IMR-90 (cell line): ENCODE measurements around the gene DEFB118. TPM values are rescaled to one million over a fixed set of nuclear protein-coding genes. Genes with fewer than 3 reads are reported as not detected.

Source experiments
- ATAC-seq: fragments of 200-7000 bp; cut with Tn5 transposase; 2 replicates; pipeline ENCODE4 v1.9.1; 2020; ENCODE audit warnings: low read depth, mild to moderate bottlenecking, moderate library complexity
- BruUV-seq: library from RNA; stranded (reverse); fragments of 400-500 nt; replicated peaks from 2 replicates; lab custom pipeline; 2021; lab: Mats Ljungman, UMichigan
- CTCF ChIA-PET: fragments of 300-600 bp; formaldehyde crosslinking; extraction: SDS; loops from one replicate; lab custom pipeline; 2021; ENCODE audit warnings: antibody characterized with exemption; lab: Yijun Ruan, JAX
- POLR2A ChIA-PET: fragments of 300-600 bp; sonication (Branson Sonifier 250); formaldehyde crosslinking; loops from one replicate; lab custom pipeline; 2022; ENCODE audit warnings: antibody characterized with exemption; ENCODE audit not compliant: unreplicated experiment; lab: Charles Lee
- DNase-seq: peaks from one replicate; pipeline ENCODE4 v3.0.0; 2013
- H2AFZ ChIP-seq: replicated peaks from 2 replicates; pipeline ENCODE3; 2013; ENCODE audit warnings: low read length, mild to moderate bottlenecking; ENCODE audit not compliant: poor library complexity
- H2AK5ac ChIP-seq: 2 replicates; pipeline ENCODE4 v1.6.1; 2013; ENCODE audit warnings: low read depth, low read length, inconsistent platforms
- H2AK9ac ChIP-seq: replicated peaks from 2 replicates; pipeline ENCODE3; 2013; ENCODE audit warnings: mild to moderate bottlenecking, low read depth, low read length, moderate library complexity; ENCODE audit not compliant: poor library complexity
- H2BK120ac ChIP-seq: 2 replicates; pipeline ENCODE4 v1.6.1; 2013; ENCODE audit warnings: low read depth, low read length, inconsistent platforms
- H2BK15ac ChIP-seq: 3 replicates; pipeline ENCODE4 v1.6.1; 2013; ENCODE audit warnings: low read depth, low read length, inconsistent platforms
- H2BK20ac ChIP-seq: 2 replicates; pipeline ENCODE4 v1.6.1; 2013; ENCODE audit warnings: low read depth, mild to moderate bottlenecking, inconsistent platforms, low read length, moderate library complexity
- H2BK5ac ChIP-seq: 2 replicates; pipeline ENCODE4 v1.6.1; 2013; ENCODE audit warnings: mild to moderate bottlenecking, low read depth, low read length, inconsistent platforms; ENCODE audit not compliant: poor library complexity, severe bottlenecking
- H3K14ac ChIP-seq: replicated peaks from 2 replicates; pipeline ENCODE4 v1.6.1; 2013; ENCODE audit warnings: low read depth, low read length, inconsistent platforms
- H3K18ac ChIP-seq: 2 replicates; pipeline ENCODE4 v1.6.1; 2013; ENCODE audit warnings: low read depth, low read length, control low read depth
- H3K23ac ChIP-seq: 2 replicates; pipeline ENCODE4 v1.6.1; 2013; ENCODE audit warnings: low read depth, low read length, inconsistent platforms
- H3K27ac ChIP-seq: 2 replicates; pipeline ENCODE4 v1.5.1; 2013; ENCODE audit warnings: mild to moderate bottlenecking, control low read depth, low read length; ENCODE audit not compliant: insufficient read depth
- H3K27me3 ChIP-seq: 2 replicates; pipeline ENCODE4 v1.6.1; 2013; ENCODE audit warnings: low read length; ENCODE audit not compliant: control insufficient read depth, insufficient read depth
- H3K36me3 ChIP-seq: 2 replicates; pipeline ENCODE4 v1.6.1; 2013; ENCODE audit warnings: low read length, mixed read lengths; ENCODE audit not compliant: control insufficient read depth, insufficient read depth
- H3K4ac ChIP-seq: 2 replicates; pipeline ENCODE4 v1.6.1; 2013; ENCODE audit warnings: low read depth, low read length, inconsistent platforms
- H3K4me1 ChIP-seq: 2 replicates; pipeline ENCODE4 v1.6.1; 2013; ENCODE audit warnings: low read length, mixed read lengths; ENCODE audit not compliant: control insufficient read depth, insufficient read depth
- H3K4me2 ChIP-seq: 2 replicates; pipeline ENCODE4 v1.6.1; 2013; ENCODE audit warnings: low read depth, mild to moderate bottlenecking, control low read depth, low read length, moderate library complexity
- H3K4me3 ChIP-seq: 2 replicates; pipeline ENCODE4 v1.5.1; 2013; ENCODE audit warnings: low read depth, mild to moderate bottlenecking, control low read depth, low read length, moderate library complexity; ENCODE audit not compliant: insufficient read depth
- H3K56ac ChIP-seq: 2 replicates; pipeline ENCODE4 v1.6.1; 2013; ENCODE audit warnings: low read length, inconsistent platforms; ENCODE audit not compliant: insufficient read depth; ENCODE audit errors: extremely low read depth
- H3K79me1 ChIP-seq, 2 experiments: 2 replicates each; pipeline ENCODE4 v1.6.1; 2013; ENCODE audit warnings: low read length in 2 of 2, inconsistent platforms in 1 of 2, low read depth in 1 of 2
- H3K9ac ChIP-seq: 2 replicates; pipeline ENCODE4 v1.6.1; 2013; ENCODE audit warnings: low read depth, low read length, control low read depth
- H3K9me1 ChIP-seq: 2 replicates; pipeline ENCODE4 v1.6.1; 2013; ENCODE audit warnings: low read length, inconsistent platforms; ENCODE audit not compliant: insufficient read depth
- H3K9me3 ChIP-seq: 2 replicates; pipeline ENCODE4 v1.6.1; 2013; ENCODE audit warnings: low read length; ENCODE audit not compliant: control insufficient read depth, insufficient read depth
- H4K20me1 ChIP-seq: 2 replicates; pipeline ENCODE4 v1.6.1; 2013; ENCODE audit warnings: low read length, inconsistent platforms; ENCODE audit not compliant: insufficient read depth
- H4K5ac ChIP-seq: 2 replicates; pipeline ENCODE4 v1.6.1; 2013; ENCODE audit warnings: mild to moderate bottlenecking, low read depth, low read length, control low read depth
- H4K8ac ChIP-seq, 2 experiments: 2 replicates each; pipeline ENCODE4 v1.6.1; 2013; ENCODE audit warnings: low read depth in 2 of 2, low read length in 2 of 2, control low read depth in 1 of 2, inconsistent platforms in 1 of 2
- H4K91ac ChIP-seq: 2 replicates; pipeline ENCODE4 v1.6.1; 2013; ENCODE audit warnings: low read depth, low read length, inconsistent platforms; ENCODE audit not compliant: insufficient read depth
- BHLHE40 ChIP-seq: fragments of 150-350 bp; IDR thresholded peaks from 2 replicates; pipeline ENCODE4 v1.6.1; 2016; ENCODE audit warnings: mild to moderate bottlenecking, low read depth, low read length
- CEBPB ChIP-seq: IDR thresholded peaks from 2 replicates; pipeline ENCODE4 v1.6.1; 2012; ENCODE audit warnings: low read depth, low read length, improper control_type of control experiment
- CHD1 ChIP-seq: IDR thresholded peaks from 2 replicates; pipeline ENCODE4 v1.6.1; 2012; ENCODE audit warnings: low read depth, low read length, improper control_type of control experiment
- CTCF ChIP-seq: conservative IDR thresholded peaks from 2 replicates; pipeline ENCODE4 v1.5.1; 2012; ENCODE audit warnings: mild to moderate bottlenecking, low read depth, low read length, improper control_type of control experiment
- ELK1 ChIP-seq: fragments of 150-350 bp; IDR thresholded peaks from 2 replicates; pipeline ENCODE4 v1.6.1; 2016; ENCODE audit warnings: low read depth, mild to moderate bottlenecking, low read length, moderate library complexity, borderline replicate concordance
- FOS ChIP-seq: fragments of 150-350 bp; IDR thresholded peaks from 2 replicates; pipeline ENCODE4 v1.6.1; 2016; ENCODE audit warnings: low read depth, low read length
- MAFK ChIP-seq: IDR thresholded peaks from 2 replicates; pipeline ENCODE4 v1.6.1; 2012; ENCODE audit warnings: low read depth, low read length, improper control_type of control experiment
- MAZ ChIP-seq: IDR thresholded peaks from 2 replicates; pipeline ENCODE4 v1.6.1; 2012; ENCODE audit warnings: low read depth, mild to moderate bottlenecking, low read length, improper control_type of control experiment, moderate library complexity, borderline replicate concordance
- MXI1 ChIP-seq: IDR thresholded peaks from 2 replicates; pipeline ENCODE4 v1.6.1; 2012; ENCODE audit warnings: low read depth, mild to moderate bottlenecking, low read length, moderate library complexity, borderline replicate concordance
- NFE2L2 ChIP-seq: fragments of 150-350 bp; IDR thresholded peaks from 2 replicates; pipeline ENCODE4 v1.6.1; 2016; ENCODE audit warnings: low read depth, mild to moderate bottlenecking, low read length
- POLR2A ChIP-seq: IDR thresholded peaks from 2 replicates; pipeline ENCODE4 v1.6.1; 2012; ENCODE audit warnings: mild to moderate bottlenecking, low read depth, low read length
- RAD21 ChIP-seq: IDR thresholded peaks from 2 replicates; pipeline ENCODE4 v1.6.1; 2012; ENCODE audit warnings: low read length, improper control_type of control experiment
- RCOR1 ChIP-seq: IDR thresholded peaks from 2 replicates; pipeline ENCODE4 v1.6.1; 2012; ENCODE audit warnings: mild to moderate bottlenecking, low read length, improper control_type of control experiment; ENCODE audit not compliant: insufficient replicate concordance
- RFX5 ChIP-seq: IDR thresholded peaks from 2 replicates; pipeline ENCODE4 v1.8.0; 2012; ENCODE audit warnings: low read depth, mild to moderate bottlenecking, low read length, moderate library complexity
- SMC3 ChIP-seq: fragments of 150-350 bp; IDR thresholded peaks from 2 replicates; pipeline ENCODE4 v1.6.1; 2016; ENCODE audit warnings: low read depth, mild to moderate bottlenecking, antibody characterized with exemption, low read length, moderate library complexity
- USF2 ChIP-seq: fragments of 150-350 bp; IDR thresholded peaks from 2 replicates; pipeline ENCODE4 v1.6.1; 2017; ENCODE audit warnings: mild to moderate bottlenecking, antibody characterized with exemption, low read length, low read depth
- WGBS, 2 experiments: methylation state at CpG; one replicate each; pipeline versions ENCODE4 v1.1.5 to v1.1.7; 2013; ENCODE audit warnings: missing lambda C conversion rate in 2 of 2; ENCODE audit not compliant: insufficient read length in 1 of 2; ENCODE audit errors: extremely low coverage in 2 of 2; 5-methylcytosine and 5-hydroxymethylcytosine counted together
- dilution Hi-C: fragments of 300-500 bp; cut with HindIII; formaldehyde crosslinking; loops from one replicate; pipeline ENCODE4 v1.14.3; 2018; ENCODE audit warnings: low sequenced_read_pairs; ENCODE audit not compliant: unreplicated experiment
- in situ Hi-C: fragments of 300-500 bp; cut with MboI; formaldehyde crosslinking; loops from 3 replicates; pipeline ENCODE4 v1.14.3; 2019; ENCODE audit warnings: low sequenced_read_pairs, inconsistent platforms, mixed read lengths
- intact Hi-C: fragments of 100-400 bp; cut with micrococcal nuclease; formaldehyde crosslinking; loops from 2 replicates; pipeline ENCODE4 v1.10.0; 2022
- polyA plus RNA-seq, 3 experiments: library from polyadenylated mRNA; depleted of rRNA; stranded (reverse); fragments of >200 nt; gene quantifications; 2 replicates each; pipeline ENCODE4 v1.2.3, GENCODE V29; 2012; ENCODE audit warnings: low replicate concordance in 1 of 3
- total RNA-seq: library from RNA; depleted of rRNA; stranded (reverse); fragments of >200 nt; gene quantifications from 2 replicates; pipeline ENCODE4 v1.2.3, GENCODE V29; 2012

DEFB118 gene
- total and polyA plus RNA-seq, 2 of the 4 experiments (the other 2 are of a cell fraction): not detected

- H2BK5ac ChIP-seq: no peak within 1 kb of the TSS
- no peak within 1 kb of the TSS for H3K9ac ChIP-seq
- H4K20me1 ChIP-seq: no peaks in the 10 kb centered on the region
- no peaks in the 10 kb centered on the region for H3K79me1 ChIP-seq
- no peak within 1 kb of the TSS for H4K8ac ChIP-seq
- H4K91ac ChIP-seq: no peak within 1 kb of the TSS
- H4K5ac ChIP-seq: no peak within 1 kb of the TSS
- no peaks in the 10 kb centered on the region for H3K9me1 ChIP-seq
- H3K4me3 ChIP-seq: no peak within 1 kb of the TSS
- no peak within 1 kb of the TSS for H2AK5ac ChIP-seq
- intact Hi-C loops (no loop called here), in situ Hi-C loops (no loop called here), dilution Hi-C loops (no loop called here)
- no peaks in the 10 kb centered on the region for H3K4me1 ChIP-seq
- 0% methylated on average over 1 of the region's 3 CpGs; no CpG with 5 or more reads in 1 of the 2 experiments for WGBS, 2 experiments
- no peak within 1 kb of the TSS for H2BK15ac ChIP-seq
- no peaks in the 10 kb centered on the region for H3K27me3 ChIP-seq
- ATAC-seq: no peak
- BruUV-seq: no TSS peak
- no peak within 1 kb of the TSS for H3K18ac ChIP-seq
- no peak within 1 kb of the TSS for H3K23ac ChIP-seq
- no peak within 1 kb of the TSS for H3K27ac ChIP-seq
- H2AFZ ChIP-seq: peak within 1 kb of the TSS; percentile 32
- no peaks in the 10 kb centered on the region for H3K36me3 ChIP-seq
- no peak within 1 kb of the TSS for H2AK9ac ChIP-seq
- no peak within 1 kb of the TSS for H3K4me2 ChIP-seq
- CTCF ChIA-PET: no interaction called here
- no peak for TF ChIP-seq CEBPB
- no peak for TF ChIP-seq FOS
- no peak for TF ChIP-seq CTCF
- no peak for TF ChIP-seq MAZ
- TF ChIP-seq MXI1: no peak
- no peak for TF ChIP-seq BHLHE40
- TF ChIP-seq ELK1: no peak
- no peak for TF ChIP-seq RFX5
- TF ChIP-seq SMC3: no peak
- no peak for TF ChIP-seq MAFK
- TF ChIP-seq POLR2A: no peak
- no peak for TF ChIP-seq NFE2L2
- TF ChIP-seq RAD21: no peak
- no peak for TF ChIP-seq USF2
- TF ChIP-seq RCOR1: no peak
- no peak for TF ChIP-seq CHD1
- no peak within 1 kb of the TSS for H2BK120ac ChIP-seq
- H3K14ac ChIP-seq: no peak within 1 kb of the TSS
- no peak within 1 kb of the TSS for H2BK20ac ChIP-seq
- POLR2A ChIA-PET: no interaction called here
- H3K4ac ChIP-seq: no peak within 1 kb of the TSS
- H3K56ac ChIP-seq: no peak within 1 kb of the TSS
- no peaks in the 10 kb centered on the region for H3K9me3 ChIP-seq
- DNase-seq: no peak
Observed at GRCh38 chr20:31406115-31406514, 37.7 kb downstream of the DEFB118 start, which contains the start of gene DEFB121. TSS of gene DEFB121 (minus strand) at chr20:31406215. CDS start at chr20:31406152, 63 bp downstream.
